HTERT RPE-1 (cell line): ENCODE results near the gene LCTL.
"Not testable (repeated sequence)": the region's sequence is repeated elsewhere in the genome, so short reads cannot be mapped to it uniquely, and the experiment has no call there.

Source experiments
- in situ Hi-C: fragments of 300-500 bp; cut with MboI; formaldehyde crosslinking; loops from 4 replicates; pipeline ENCODE4 v1.14.3; 2020; ENCODE audit warnings: low sequenced_read_pairs

Gene LCTL

DNA sequence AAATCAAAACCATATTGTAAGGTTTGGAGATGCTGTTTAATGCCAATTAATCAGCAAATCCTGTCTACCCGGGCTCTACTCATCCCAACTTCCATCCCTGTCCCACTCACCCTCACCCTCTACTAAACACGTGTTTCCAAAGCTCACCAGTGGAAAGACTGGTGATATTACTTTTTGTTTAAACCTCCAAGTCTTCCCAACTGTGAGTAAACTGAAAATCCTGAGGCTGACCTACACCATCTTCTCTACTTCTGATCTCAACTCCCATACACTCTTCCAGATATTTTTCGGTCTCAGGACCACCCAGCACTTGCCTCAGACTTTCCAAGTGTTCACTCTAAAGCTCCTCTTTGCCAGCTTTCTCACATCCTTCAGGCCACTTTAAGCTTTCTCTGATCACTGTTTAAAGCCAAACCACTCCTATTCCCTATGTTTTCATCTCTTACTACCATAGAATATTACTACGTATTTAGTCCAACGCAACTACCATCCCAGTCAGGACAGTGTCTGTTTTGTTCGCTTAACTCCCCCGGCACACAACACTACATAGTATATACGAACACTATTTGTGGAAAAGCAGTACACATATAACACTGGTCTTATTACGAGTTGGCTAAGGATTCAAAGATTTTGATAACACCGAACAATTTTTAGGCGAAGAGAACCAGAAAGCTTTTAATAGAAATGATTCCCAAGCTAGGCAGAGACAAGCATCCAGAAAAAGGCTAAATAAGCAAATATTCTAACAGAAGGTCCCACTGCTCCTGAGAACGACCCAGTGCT lies 61.8 kb downstream of the LCTL start:
- in situ Hi-C loops: no loop called here

DNA sequence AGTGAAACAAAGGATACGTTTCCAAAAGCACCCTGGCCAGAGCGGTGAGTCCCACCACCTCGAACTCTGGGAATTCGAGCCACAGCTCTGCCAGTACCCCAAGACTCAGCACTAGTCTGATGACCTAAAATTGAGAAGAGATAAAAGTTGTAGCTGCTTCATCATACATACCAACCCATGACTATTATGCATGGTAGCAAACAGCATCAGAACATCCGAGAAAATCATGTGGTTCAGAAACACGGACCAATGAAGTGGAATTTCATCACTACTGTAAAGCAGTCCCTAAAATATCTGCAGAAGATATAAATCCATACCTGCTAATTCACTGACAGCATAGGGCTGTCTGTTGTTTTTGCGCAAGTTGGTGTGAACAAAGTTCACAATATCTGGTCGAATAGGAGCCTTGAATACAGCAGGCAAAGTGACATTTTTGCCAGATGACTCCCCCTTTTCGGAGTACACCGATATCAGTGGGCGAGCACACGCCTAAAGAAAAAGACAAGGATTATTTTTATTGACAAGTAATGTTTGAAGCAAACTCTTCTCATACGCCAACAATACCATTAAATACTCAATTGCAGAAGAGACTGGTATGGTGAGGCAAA lies 62.7 kb downstream of the LCTL start:
- in situ Hi-C loops: not testable (repeated sequence)

DNA sequence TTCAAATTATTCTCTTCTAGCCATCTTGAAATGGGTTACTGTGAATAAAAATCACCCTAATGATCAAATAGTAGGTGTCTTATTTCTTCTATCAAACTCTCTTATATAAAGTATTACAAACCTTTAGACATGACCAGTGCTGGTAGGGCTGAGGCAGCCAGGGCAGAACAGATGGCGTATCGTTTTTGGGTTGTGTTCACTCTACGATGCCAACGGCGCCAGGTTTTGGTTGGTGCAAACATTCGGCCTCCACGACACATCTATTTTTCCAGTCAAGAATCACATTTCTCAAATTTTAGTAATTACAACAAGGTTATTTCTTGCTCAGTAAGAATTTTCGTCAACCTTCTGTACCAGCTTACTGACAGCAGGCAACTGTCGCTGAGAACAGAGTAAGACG lies 63.3 kb downstream of the LCTL start:
- in situ Hi-C loops: no loop called here

DNA sequence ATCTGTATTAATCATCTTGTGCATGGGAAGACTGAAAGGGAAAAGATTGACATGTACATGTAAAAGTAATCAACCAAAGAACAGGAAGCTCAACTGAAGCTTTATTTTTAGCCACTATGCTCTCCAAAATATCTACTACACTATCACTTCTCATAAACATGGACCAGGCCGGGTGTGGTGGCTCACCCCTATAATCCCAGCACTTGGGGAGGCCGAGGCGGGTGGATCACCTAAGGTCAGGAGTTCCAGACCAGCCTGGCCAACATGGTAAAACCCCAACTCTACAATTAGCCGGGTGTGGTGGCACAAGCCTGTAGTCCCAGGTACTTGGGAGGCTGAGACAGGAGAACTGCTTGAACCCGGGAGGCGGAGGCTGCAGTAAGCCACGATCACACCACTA lies 65.5 kb downstream of the LCTL start:
- in situ Hi-C loops: not testable (repeated sequence)

DNA sequence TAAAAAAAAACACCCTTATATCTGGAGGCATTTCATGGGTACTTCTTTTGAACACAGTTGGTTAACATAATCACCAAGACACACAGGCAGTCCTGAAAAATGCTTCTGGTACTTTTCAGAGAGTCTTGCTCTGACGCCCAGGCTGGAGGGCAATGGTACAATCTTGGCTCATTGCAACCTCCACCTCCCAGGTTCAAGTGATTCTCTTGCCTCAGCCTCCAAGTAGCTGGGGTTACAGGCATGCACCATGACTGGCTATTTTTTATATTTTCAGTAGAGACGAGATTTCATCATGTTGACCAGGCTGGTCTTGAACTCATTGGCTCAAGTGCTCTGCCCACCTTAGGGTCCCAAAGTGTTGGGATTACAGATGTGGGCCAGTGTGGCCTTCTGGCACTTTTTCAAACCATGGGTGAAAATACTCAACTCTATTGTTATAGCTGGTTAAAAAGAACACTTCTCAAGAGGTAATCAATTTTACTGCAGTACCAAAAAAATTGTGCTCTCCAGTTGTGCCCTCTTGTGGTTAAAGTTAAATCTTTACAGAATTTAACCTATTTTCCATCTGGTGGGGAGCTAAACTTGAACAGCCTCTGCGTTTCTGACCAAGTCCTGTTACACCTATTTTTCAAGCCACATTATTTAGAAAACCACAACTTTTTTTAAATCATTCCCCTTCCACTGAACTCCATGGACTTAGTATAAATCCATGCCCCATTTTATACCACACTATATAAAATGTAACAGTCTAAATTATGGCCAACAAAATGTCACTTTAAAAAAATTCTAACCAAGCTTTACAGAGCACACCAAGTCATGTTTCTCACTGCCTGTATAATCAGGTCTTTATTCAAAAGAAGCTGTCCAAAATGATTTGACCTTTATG lies 67.1 kb downstream of the LCTL start:
- in situ Hi-C loops: no loop called here
